Stimulated activated CD8-positive, alpha-beta memory T cell treated with anti-CD3 and anti-CD28 coated beads, Interleukin-12 subunit alpha, Interleukin-12 subunit beta, amount 100 ng/mL, for 24 hours (primary cell): Measurements from ENCODE around the gene TNFRSF19.
A peak's percentile ranks its signal among the peaks of the same experiment; 100 is the strongest.
"Not testable (repeated sequence)": the region's sequence is repeated elsewhere in the genome, so short reads cannot be mapped to it uniquely, and the experiment has no call there.

Source experiments
- DNase-seq: peaks from one replicate; pipeline ENCODE4 v3.0.0-alpha.2; 2020; ENCODE audit errors: extremely low read depth

TNFRSF19 gene

DNA sequence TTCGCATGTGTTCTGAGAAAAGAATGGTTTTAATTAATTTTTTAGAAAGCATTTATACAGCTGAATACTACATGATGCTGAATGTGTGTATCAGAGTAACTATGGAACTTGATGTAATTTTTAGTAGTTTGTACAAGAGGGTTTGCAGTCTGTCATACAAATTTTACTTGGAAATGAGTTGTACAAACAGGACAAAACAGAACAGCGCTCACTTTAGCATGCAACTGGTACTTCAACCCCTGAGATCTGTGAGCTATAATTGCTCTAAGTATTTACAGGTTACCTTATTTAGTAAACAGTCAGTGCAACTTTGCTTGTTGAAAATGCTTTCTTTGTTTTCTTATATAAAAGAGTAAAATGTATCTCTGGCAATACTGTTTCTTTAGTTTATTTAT is 706 bp downstream of the TNFRSF19 start:
- DNase-seq = no peak

- DNase-seq = no peak
Measured at GRCh38 chr13:23571431-23571830, 1.2 kb downstream of the TNFRSF19 start.

DNA sequence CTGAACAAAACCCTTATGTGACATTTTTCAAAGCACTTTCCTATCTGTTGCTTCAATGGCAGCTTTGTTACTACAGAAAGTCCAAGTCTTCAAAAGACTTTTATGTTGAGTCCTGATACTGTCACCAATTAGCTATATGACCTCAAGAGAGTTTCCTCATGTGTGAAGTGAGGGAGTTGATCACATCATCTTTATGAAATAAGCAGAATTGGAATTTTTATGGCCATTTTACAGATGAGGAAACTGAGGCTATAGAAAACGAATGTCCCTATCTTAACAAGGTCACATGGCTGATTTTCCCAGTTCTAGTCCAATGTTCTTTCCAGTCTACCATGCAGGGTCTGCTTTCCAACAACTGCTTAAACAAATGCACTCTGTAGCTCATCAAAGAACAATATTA is 2.6 kb downstream of the TNFRSF19 start:
- DNase-seq = no peak

GRCh38 chr13:23574421-23575145 is 4.4 kb downstream of the TNFRSF19 start:
- DNase-seq = no peak

DNA sequence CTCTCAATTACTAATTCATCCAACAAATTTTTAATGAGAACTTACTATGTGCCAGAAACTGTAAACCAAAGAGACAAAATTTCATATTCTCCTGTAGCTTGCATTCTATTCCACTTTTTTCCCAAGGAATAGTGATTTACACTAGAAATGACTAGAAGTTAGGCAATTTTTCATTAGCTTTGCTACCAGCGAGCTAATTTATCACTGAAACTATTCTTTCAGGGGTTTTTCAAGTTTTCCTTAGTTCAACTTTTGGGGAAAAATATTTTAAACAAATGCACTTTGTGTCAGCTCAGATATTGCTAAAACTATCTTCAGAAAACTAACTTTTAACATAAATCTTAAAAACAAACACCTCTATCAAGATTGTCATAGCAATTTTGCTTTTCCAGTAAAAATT is 5.4 kb downstream of the TNFRSF19 start:
- no peak for DNase-seq

DNA sequence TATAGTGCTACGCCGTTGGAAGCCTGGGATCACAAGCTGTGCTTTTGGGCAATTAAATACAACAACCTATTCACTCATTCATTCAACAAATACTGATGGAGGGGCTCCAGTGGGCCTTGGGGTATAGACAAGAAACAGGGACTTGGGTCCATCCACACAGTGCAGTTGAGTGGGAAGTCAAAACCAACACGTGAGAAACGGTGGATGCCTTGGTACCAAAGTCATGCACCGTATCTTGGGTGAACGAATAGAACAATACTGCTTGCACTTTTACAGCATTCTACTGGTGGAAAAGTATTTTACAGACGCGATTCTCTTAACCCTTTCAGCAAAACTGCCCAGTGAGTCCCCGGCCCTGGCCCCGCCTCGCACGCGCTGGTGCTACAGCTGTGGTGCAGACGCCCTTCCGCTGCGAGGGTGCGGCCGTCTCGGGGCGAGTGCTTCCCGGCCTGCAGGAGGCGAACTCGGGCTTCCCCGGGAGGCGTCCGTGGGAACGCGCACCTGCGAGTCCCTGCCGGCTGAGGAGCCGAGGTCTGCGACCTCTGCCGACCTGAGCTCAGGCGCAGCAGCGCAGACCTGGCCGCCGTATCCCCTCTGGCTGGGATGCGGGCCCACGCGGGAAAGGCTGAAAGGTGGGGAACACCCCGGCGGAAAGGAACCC is 8.3 kb downstream of the TNFRSF19 start:
- peak; percentile 16 for DNase-seq

DNA sequence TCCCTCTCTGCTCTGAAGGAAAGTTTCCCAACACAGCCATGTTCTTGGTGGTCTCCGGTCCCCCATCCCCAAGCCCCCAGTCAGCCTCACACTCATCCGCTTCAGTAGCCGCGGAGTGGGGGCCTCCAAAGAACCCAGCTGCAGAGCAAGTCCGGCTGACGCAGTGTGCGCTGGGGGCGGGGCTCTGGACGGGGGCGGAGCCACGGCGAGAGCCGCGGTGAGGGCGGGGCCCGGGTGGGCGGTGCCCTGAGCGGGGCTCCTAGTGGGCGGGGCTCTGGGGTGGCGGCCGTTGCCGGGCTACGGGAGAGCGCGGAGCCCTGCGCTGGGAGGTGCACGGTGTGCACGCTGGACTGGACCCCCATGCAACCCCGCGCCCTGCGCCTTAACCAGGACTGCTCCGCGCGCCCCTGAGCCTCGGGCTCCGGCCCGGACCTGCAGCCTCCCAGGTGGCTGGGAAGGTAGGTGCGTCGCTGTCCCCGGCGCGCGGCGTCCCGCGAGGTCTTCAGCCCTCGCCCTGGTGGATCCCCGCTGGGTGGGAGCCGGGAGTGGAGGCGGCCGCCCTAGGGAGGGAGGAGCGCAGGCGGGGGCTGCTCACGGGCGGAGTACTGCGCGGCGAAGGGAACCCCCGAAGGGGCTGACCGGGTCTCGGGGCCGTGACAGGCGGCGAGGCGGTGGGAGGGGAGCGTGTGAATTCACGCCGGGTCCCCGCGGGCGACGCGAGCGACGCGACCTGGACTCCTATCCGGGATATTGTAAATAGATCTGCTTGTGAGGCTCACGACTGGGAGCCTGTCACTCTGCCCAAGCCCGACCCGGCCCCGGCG is 9.1 kb downstream of the TNFRSF19 start:
- DNase-seq = peak; percentile 73

DNA sequence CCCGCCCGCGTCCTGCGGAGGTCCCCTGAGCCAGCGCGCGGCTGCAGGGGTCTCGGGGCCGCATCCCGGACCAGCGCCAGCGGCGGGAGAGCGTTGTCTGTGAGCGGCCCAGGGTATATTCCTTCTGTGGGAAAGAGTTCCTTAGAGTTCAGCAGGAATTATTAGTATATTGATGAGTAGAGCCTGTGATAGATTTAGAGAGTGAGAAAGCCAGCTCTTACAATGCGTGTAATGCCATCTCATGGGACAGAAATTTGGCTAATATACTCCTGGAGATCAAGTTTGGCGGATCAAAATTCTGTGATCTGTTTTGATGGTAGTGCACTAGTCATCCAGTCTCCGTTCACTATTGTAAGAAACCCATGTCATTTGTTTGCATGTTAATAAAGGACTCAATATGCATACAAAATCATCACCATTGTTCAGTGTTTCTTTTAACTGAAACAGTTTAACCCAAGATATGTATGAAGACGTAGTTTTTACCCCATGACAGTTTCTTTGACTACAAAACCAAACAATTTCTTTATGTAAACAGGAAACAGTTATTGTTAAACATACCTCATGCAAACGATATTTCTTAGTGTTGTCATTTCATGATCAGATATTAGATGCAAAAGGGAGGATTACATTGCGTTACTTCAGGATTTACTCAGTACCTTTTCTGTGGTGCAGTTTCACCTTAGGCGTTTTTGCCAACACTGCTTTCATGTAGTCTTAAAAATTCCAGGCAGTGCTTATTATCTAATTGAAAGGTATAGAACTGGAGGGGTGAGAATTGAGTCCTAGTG is 9.9 kb downstream of the TNFRSF19 start:
- DNase-seq = no peak

DNA sequence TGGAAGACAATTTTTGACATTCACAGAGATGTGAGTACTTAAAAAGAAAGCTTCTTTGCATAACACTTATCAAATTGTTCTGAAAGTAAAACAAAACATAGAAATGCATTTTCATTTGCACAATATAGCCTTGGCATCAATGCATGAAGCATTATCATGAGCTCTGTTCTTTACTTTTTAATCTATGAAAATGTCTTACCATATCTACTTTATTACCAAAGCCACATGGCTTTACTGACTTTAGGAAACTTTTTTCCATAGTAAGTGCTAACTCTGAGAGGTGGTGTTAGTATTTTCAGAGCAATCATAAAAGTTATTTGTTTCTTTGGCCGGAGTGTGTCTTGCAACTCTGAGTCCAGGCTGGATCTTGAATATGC is 10.5 kb downstream of the TNFRSF19 start:
- DNase-seq = no peak

DNA sequence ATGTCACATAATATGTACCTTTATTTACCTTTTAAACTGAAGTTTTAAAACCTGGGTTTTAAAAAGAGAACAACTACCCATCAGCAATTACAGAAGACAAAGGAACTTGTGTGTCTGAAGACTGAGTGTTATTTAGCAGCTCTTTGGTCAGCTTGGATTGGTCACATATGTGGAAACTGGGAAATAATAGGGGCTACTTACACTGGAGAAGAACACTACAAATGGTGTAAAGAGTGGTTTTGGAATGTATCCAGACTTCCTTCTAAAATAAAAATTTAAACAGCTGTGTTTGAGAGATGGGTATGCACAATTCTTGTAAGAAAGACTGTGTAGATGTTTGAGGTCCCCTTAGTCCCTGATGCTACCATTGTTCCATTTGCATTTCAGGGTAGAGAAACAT is 13.3 kb downstream of the TNFRSF19 start:
- no peak for DNase-seq

DNA sequence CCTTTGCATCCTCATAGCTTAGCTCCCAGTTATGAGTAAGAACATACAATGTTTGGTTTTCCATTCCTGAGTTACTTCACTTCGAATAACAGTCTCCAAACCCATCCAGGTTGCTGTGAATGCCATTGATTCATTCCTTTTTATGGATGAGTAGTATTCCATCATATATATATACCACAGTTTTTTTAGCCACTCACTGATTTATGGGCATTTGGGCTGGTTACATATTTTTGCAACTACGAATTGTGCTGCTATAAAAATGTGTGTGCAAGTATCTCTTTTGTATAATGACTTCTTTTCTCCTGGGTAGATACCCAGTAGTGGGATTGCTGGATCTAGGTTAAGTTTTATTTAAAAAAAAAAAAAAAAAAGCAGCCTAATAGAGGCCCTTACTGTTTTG is 14.1 kb downstream of the TNFRSF19 start:
- DNase-seq = no peak

GRCh38 chr13:23586336-23586735 is 16.1 kb downstream of the TNFRSF19 start:
- no peak for DNase-seq

DNA sequence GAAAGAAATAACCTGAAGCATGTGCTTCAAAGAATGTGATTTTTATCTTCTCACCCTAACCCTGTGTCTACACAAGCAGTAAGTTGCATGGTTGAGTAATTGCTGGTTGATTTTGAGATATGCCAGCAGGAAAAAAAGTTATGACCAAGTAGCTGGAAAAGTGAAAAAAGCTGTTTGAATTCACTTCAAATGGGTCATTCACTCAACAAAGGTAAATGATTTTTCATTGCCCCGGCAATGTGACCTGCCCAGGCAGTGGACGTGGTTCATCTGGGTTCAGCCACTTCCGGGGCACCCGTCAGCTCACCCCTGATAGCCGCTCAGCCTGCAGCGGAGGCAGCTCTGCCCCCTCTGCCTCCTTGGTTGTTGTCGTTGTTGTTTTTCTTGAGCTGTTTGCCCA is 18.5 kb downstream of the TNFRSF19 start:
- DNase-seq = no peak

- DNase-seq = no peak
Measured at GRCh38 chr13:23592596-23592995, 22.4 kb downstream of the TNFRSF19 start.

GRCh38 chr13:23593148-23593547 is 22.9 kb downstream of the TNFRSF19 start:
- DNase-seq = no peak

GRCh38 chr13:23594290-23594689 is 24.1 kb downstream of the TNFRSF19 start:
- not testable (repeated sequence) for DNase-seq

- no peak for DNase-seq
Measured at GRCh38 chr13:23598369-23598768, 28.2 kb downstream of the TNFRSF19 start.

DNA sequence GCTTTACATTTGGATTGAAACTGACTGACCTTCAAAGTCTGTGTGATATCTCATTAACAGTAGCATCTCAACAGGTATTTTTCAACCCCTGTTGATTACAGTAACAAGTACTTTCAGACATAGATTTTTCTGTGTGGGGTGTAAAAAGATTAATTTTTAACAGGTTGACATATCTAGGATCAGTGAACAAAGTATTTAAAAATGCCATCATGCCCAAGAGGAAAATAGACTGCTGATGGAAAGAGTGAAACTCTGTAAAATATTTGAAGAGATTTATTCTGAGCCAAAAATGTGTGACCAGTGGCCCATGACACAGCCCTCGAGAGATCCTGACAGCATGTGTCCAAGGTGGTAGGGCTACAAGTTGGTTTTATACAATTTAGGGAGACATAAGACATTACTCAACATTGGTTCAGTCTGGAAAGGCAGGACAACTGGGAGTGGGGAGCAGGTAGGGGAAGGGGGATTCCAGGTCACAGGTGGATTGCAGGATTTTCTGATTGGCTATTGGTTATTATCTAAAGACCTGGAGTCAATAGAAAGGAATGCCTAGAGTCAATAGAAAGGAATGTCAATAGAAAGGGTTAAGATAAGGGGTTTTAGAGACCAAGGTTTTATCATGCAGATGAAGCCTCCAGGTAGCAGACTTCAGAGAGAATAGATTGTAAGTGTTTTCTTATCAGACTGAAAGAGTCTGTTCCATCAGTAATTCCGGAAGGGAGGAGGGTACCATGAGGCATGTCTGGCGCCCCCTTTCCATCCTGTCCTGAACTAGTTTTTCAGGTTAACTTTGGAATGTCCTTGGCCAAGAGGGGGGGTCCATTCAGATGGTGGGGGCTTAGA is 29.1 kb downstream of the TNFRSF19 start:
- DNase-seq = no peak

DNA sequence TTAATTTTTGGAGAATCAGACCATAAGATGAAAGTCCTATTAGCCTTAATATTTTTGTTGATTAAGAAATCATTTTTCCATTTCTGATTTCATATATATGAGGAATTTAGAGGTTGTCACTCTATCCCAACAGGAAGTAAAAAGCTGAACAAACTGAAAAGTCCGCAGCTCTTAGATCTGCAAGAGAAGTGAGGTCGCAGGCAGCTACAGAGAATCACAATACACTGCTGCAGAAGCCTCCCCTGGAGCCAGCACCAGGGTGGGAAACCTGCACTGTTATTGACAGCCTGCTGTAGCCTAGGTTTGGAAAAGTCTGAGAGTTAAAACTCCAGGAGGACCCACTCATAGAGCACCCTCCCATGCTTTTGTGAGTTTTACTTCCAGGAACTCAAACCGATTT is 29.9 kb downstream of the TNFRSF19 start:
- DNase-seq = no peak

GRCh38 chr13:23600534-23600933 is 30.3 kb downstream of the TNFRSF19 start:
- no peak for DNase-seq

DNA sequence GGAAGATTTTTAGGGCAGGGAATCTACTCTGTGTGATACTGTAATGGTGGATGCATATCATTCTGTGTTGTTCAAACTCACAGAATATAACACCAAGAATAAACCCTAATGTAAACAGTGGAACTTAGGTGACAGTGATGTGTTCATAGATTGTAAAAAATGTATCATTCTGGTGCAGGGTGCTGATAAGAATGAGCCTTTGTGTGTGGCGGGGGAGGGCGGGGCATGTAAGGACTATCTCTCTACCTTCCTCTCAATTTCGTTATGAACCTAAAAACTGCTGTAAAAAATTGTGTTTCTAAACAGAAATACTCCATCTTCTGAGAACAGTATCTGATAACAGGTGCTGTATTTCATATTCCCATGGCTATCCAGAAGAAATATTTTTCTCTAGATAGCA is 35.6 kb downstream of the TNFRSF19 start:
- no peak for DNase-seq
